Esophagus squamous epithelium (tissue), 4 donors: ENCODE data around the gene APOF.

ENCODE experiments used
- POLR2A ChIP-seq, 4 donors: fragments of 450-650 bp; IDR thresholded peaks; one replicate each; pipeline ENCODE4 v1.6.1; 2017; ENCODE audit warnings: antibody characterized with exemption in 4 of 4, mild to moderate bottlenecking in 4 of 4, moderate library complexity in 3 of 4
- TF ChIP-seq, protein P1 (sequence below), 6 experiments: fragments of 450-650 bp in 4 of 6; fragments of 200-600 bp in 2 of 6; sonication (generic) in 2 of 6; IDR thresholded peaks; one replicate each; pipeline ENCODE4 v1.5.1; 2016 to 2019; ENCODE audit warnings: antibody characterized with exemption in 6 of 6, mild to moderate bottlenecking in 4 of 6, moderate library complexity in 4 of 6

DNA sequence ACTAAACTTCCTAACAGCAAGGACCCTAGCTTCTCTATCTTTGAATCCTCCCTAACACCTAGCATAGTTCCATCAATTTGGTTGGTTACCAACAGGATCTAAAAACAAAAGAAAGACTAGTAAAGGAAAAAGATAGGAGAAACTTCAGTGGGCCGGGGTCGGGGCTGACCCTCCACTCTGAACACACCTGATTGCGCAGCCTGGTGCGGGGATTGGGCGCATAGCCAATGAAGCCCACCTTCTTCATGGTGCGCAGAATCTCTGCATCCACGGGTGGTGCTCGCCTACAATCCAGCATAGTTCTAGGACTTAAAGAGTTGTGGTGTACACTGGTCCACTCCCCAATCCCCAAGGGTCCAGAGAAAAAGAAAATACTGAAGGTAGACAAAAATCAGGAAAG, 36.5 kb downstream of the APOF start:
- TF ChIP-seq, protein P1, sequence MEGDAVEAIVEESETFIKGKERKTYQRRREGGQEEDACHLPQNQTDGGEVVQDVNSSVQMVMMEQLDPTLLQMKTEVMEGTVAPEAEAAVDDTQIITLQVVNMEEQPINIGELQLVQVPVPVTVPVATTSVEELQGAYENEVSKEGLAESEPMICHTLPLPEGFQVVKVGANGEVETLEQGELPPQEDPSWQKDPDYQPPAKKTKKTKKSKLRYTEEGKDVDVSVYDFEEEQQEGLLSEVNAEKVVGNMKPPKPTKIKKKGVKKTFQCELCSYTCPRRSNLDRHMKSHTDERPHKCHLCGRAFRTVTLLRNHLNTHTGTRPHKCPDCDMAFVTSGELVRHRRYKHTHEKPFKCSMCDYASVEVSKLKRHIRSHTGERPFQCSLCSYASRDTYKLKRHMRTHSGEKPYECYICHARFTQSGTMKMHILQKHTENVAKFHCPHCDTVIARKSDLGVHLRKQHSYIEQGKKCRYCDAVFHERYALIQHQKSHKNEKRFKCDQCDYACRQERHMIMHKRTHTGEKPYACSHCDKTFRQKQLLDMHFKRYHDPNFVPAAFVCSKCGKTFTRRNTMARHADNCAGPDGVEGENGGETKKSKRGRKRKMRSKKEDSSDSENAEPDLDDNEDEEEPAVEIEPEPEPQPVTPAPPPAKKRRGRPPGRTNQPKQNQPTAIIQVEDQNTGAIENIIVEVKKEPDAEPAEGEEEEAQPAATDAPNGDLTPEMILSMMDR (IDR thresholded peaks at IDR 0.05), result no peak
- no peak for TF ChIP-seq POLR2A (IDR thresholded peaks at IDR 0.05)
